ENCODE measurements around the gene GPC3. TPM values are rescaled to one million over a fixed set of nuclear protein-coding genes. Genes with fewer than 3 reads are reported as not detected.

GPC3 gene
- total RNA-seq, 1 donor from 2014 or later, result 628 TPM

DNA sequence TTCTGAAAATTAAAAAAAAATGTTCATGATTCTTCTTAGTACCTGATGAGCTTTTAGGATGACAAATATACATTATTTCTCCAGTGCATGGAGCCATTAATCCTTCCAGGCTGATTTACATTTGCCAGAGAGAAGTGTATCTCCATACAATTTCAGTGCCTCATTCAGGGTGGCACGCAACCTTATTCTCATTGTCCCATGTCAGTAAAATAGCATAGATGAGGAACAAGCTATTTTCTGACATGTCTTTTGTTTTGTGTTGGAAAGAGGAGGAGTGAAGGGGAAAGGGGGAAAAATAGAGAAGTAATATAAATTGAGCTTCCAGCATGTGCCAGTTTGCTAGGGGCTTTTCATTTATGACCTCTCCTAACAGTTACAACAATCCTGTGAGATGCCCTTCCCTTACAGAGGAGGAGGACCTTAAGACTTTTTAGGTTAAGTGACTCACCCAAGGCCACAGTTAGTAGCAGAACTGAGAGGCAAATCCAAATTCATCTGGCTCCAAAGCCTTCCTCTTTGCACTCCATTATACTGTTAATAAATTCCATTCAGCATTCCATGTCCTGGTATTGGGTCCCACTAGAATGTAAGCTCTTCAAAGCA, 295.3 kb downstream of the GPC3 start:
- H3K4me3 Mint-ChIP-seq, result no peak overlapping the region
- H3K27me3 Mint-ChIP-seq, result no peaks in the 10 kb centered on the region
- no peak overlapping the region for H3K27ac Mint-ChIP-seq
- peaks cover 14% of the 10 kb centered on the region for H3K36me3 Mint-ChIP-seq
- H3K9me3 Mint-ChIP-seq, result no peaks in the 10 kb centered on the region
- TF ChIP-seq, protein P1, sequence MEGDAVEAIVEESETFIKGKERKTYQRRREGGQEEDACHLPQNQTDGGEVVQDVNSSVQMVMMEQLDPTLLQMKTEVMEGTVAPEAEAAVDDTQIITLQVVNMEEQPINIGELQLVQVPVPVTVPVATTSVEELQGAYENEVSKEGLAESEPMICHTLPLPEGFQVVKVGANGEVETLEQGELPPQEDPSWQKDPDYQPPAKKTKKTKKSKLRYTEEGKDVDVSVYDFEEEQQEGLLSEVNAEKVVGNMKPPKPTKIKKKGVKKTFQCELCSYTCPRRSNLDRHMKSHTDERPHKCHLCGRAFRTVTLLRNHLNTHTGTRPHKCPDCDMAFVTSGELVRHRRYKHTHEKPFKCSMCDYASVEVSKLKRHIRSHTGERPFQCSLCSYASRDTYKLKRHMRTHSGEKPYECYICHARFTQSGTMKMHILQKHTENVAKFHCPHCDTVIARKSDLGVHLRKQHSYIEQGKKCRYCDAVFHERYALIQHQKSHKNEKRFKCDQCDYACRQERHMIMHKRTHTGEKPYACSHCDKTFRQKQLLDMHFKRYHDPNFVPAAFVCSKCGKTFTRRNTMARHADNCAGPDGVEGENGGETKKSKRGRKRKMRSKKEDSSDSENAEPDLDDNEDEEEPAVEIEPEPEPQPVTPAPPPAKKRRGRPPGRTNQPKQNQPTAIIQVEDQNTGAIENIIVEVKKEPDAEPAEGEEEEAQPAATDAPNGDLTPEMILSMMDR (conservative IDR thresholded peaks at IDR 0.05), result no peak
- H3K4me1 Mint-ChIP-seq (ENCODE audit: unreplicated experiment), result peaks cover 19% of the 10 kb centered on the region
- DNase-seq (ENCODE audit: extremely low spot score, unreplicated experiment), result no peak

DNA sequence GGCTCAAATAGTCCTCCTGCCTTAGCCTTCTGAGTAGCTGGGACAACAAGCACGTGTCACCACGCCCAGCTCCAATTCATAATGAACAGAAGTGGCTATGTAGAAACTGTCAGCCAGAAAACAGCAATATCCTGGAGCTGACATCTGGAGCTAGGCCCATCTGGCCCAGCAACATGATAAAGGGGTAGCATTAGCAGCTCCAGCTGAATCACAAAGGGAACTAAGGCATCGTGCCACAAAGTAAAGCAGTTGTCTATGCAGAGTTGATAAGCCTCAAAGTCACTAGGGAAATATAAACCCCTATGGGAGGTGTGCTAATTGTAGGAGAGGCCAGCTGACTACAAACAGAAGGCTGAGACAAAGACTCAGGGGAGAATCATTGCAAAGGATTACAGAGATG, 299.6 kb downstream of the GPC3 start:
- peaks cover 8% of the 10 kb centered on the region for H3K36me3 Mint-ChIP-seq
- DNase-seq (ENCODE audit: extremely low spot score, unreplicated experiment), result no peak
- H3K4me3 Mint-ChIP-seq, result no peak overlapping the region
- H3K9me3 Mint-ChIP-seq, result no peaks in the 10 kb centered on the region
- H3K4me1 Mint-ChIP-seq (ENCODE audit: unreplicated experiment), result peaks cover 8% of the 10 kb centered on the region
- H3K27ac Mint-ChIP-seq, result no peak overlapping the region
- TF ChIP-seq, protein P1 (conservative IDR thresholded peaks at IDR 0.05), result no peak
- no peaks in the 10 kb centered on the region for H3K27me3 Mint-ChIP-seq

DNA sequence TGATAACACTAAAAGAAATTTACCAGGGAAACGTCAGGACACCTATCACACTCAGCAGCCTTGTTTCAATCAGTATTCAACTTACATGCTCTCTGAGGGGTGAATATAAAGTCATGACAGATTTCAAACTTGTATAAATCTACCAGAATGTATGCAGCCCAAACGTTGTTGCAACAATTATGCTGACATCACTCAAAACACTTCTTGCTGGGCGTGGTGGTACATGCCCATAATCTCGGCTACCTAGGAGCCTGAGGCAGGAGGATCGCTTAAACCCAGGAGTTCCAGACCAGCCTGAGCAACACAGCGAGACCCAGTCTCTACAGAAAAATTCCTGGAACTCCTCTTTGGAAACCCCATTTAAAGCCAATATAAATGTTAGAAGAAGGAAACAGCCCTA, 303.5 kb downstream of the GPC3 start:
- peaks cover 8% of the 10 kb centered on the region for H3K4me1 Mint-ChIP-seq (ENCODE audit: unreplicated experiment)
- peaks cover 8% of the 10 kb centered on the region for H3K36me3 Mint-ChIP-seq
- H3K27ac Mint-ChIP-seq, result no peak overlapping the region
- peaks cover 8% of the 10 kb centered on the region for H3K27me3 Mint-ChIP-seq
- no peak for DNase-seq (ENCODE audit: extremely low spot score, unreplicated experiment)
- no peak overlapping the region for H3K4me3 Mint-ChIP-seq
- TF ChIP-seq, protein P1 (conservative IDR thresholded peaks at IDR 0.05), result no peak
- H3K9me3 Mint-ChIP-seq, result no peaks in the 10 kb centered on the region

DNA sequence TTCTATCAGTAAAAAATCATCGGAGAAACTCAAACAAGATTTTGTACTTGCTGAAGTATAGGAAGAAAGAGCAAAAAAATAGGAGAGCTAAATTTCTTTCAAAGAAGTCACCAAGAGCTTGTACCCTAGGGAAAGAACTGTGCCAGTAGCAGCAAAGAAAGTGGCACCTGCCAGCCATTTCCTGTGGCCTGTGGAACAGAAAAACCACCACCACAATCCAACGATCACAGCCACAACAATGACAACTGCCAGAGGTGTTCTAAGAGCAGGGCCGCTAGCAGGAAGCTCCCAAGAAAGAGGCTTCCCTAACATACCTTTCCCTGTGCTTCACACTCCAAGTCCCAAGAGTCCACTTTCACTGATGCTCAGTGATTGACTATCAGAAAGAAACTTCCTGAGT, 304.0 kb downstream of the GPC3 start:
- H3K36me3 Mint-ChIP-seq, result peaks cover 7% of the 10 kb centered on the region
- no peaks in the 10 kb centered on the region for H3K9me3 Mint-ChIP-seq
- no peak overlapping the region for H3K4me3 Mint-ChIP-seq
- DNase-seq (ENCODE audit: extremely low spot score, unreplicated experiment), result no peak
- H3K27me3 Mint-ChIP-seq, result peaks cover 8% of the 10 kb centered on the region
- H3K4me1 Mint-ChIP-seq (ENCODE audit: unreplicated experiment), result peaks cover 7% of the 10 kb centered on the region
- no peak overlapping the region for H3K27ac Mint-ChIP-seq
- TF ChIP-seq, protein P1 (conservative IDR thresholded peaks at IDR 0.05), result no peak

DNA sequence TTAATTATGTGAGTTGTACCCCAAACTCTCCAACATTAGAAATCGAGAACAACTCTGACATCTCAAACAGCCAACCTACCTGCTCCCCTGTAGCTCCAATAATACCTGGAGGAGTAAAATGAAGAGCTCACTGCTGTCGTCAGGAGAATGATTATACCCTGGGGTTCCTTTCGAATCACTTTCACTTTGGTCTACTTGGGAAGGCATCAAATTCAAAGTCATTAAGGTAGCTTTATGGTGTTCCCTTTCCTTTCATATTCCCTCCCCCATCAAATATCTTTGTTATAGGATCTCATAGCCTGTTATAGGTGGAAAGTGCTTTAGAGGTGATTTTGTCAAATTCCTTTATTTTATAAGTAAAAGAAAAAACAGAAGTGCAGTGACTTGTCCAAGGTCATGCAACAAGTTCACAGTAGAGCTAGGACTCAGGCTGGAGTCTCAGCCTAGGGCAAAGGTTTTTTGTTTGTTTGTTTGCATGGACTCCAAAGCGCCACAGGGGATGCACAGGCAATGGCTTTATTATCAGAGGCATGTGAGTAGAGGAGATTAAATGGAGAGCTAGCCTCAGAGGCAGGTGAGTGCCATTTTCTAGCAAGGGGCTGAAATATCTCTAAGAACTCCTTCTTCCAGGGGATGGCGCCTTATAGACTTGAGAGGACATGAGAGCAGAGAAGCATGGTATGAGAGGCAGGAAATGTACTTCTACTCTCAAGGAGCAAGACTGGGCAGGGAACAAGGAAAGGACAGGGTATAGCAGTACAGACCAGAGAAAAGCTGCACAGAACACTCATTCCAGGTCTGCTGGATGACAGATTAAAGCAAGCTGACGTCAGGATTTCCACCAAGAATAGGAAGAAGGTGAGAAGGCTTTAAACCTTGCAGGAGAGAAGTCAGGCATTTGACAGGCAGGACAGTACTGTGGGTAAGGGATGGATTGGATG, 308.0 kb downstream of the GPC3 start:
- H3K27me3 Mint-ChIP-seq, result peaks cover 8% of the 10 kb centered on the region
- TF ChIP-seq, protein P1 (conservative IDR thresholded peaks at IDR 0.05), result no peak

More for the DNA sequence above, 308.0 kb downstream of the GPC3 start:
- DNase-seq (ENCODE audit: extremely low spot score, unreplicated experiment), result no peak
- Mint-ChIP-seq H3K36me3 (no peaks in the 10 kb centered on the region), H3K4me1 (ENCODE audit: unreplicated experiment) (peaks cover 14% of the 10 kb centered on the region), H3K4me3 (no peak overlapping the region), H3K27ac (no peak overlapping the region), H3K9me3 (no peaks in the 10 kb centered on the region)

All from type B pancreatic cell (in vitro differentiated cells).